HG03354 (cell line): ENCODE results near the gene PDGFRB.

Experiments used
- ATAC-seq: cut with Tn5 transposase; IDR thresholded peaks from one replicate; pipeline ENCODE4 v1.9.1; 2021; ENCODE audit warnings: mild to moderate bottlenecking; ENCODE audit not compliant: unreplicated experiment, poor library complexity, severe bottlenecking

Gene PDGFRB

DNA sequence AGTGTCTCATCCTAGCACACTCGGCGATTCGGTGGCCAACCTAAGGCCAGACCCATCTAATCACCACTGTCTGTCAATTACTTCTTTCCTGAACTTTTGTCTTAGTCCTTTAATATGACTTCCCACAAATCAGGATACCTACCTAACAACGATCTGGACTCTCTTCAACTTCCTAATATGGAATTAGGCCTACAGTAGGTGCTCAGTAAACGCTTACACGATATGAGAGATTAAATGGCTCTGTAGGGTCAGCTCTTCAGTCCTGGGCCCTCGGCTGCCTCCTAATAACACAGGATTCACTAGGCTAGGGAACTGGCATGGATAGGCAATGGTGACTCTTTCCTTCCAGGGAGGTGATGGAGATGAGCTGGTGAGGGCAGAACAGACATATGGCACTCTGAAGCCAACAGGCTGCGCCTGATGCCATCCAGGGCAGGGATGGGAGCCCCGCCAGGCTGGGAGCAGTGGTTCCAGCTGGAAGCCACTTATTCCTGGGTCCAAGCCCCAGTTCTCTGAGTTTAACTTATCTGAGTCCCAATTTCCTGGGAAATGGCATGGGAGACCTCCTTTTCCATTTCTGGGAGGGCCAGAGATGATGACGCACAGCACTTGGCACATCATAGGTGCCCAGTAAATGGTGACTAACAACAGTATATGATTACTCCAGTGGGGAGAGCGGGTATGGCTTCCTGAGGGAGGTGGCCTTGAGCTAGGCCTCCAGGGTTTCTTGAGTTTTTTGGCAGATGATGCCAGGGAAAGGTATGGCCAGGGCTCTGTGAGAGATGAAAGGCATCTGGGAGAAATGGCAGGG is 7.3 kb downstream of the PDGFRB start:
- ATAC-seq: no peak

- no peak for ATAC-seq
Observed at GRCh38 chr5:150147670-150148069, 8.0 kb downstream of the PDGFRB start.

DNA sequence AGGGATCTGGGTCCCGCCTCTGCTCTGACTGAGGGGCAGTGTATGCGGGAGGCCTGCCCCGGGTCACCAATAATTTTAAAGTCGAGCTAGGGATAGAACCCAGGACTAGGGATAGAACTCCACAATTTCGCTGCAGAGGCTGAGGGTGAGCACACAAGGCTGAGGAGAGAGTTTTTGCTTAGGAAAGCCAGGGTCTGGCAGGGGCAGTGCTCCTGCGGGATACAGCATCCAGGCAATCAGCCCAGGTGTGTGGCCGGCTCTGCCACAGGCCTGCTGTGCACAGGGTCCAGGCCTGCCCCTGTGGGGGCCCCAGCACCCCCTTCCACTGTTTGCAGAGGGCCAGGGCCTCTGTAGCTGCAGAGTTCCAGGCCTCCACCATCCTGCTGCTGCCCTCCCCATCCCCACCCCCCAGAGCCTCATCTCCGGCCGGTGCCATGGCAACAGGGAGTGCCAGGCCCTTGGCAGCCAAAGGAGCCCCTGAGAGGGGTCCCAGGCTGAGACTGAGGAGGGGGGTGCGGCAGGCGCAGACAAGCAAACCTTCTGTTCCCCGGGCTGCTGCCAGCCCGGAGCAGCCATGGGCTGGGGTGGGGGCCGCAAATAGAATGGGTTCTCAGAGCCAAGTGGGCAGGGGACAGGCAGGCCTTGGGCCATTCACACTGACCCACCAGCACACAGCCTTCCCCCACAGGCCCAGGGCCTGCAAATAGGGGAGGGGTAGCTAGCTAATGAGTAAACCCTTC is 8.6 kb downstream of the PDGFRB start:
- no peak for ATAC-seq

- ATAC-seq: no peak
Observed at GRCh38 chr5:150146235-150146634, 9.4 kb downstream of the PDGFRB start.

- no peak for ATAC-seq
Observed at GRCh38 chr5:150144879-150145278, 10.8 kb downstream of the PDGFRB start.

GRCh38 chr5:150144246-150144801 is 11.3 kb downstream of the PDGFRB start:
- no peak for ATAC-seq

GRCh38 chr5:150143350-150144245 is 12.0 kb downstream of the PDGFRB start:
- no peak for ATAC-seq

GRCh38 chr5:150142959-150143349 is 12.7 kb downstream of the PDGFRB start:
- no peak for ATAC-seq

- ATAC-seq: no peak
Observed at GRCh38 chr5:150142185-150142958, 13.3 kb downstream of the PDGFRB start.

GRCh38 chr5:150141544-150142184 is 14.0 kb downstream of the PDGFRB start:
- no peak for ATAC-seq

GRCh38 chr5:150140830-150141229 is 14.8 kb downstream of the PDGFRB start:
- ATAC-seq: no peak

GRCh38 chr5:150139334-150139733 is 16.3 kb downstream of the PDGFRB start:
- ATAC-seq: no peak

DNA sequence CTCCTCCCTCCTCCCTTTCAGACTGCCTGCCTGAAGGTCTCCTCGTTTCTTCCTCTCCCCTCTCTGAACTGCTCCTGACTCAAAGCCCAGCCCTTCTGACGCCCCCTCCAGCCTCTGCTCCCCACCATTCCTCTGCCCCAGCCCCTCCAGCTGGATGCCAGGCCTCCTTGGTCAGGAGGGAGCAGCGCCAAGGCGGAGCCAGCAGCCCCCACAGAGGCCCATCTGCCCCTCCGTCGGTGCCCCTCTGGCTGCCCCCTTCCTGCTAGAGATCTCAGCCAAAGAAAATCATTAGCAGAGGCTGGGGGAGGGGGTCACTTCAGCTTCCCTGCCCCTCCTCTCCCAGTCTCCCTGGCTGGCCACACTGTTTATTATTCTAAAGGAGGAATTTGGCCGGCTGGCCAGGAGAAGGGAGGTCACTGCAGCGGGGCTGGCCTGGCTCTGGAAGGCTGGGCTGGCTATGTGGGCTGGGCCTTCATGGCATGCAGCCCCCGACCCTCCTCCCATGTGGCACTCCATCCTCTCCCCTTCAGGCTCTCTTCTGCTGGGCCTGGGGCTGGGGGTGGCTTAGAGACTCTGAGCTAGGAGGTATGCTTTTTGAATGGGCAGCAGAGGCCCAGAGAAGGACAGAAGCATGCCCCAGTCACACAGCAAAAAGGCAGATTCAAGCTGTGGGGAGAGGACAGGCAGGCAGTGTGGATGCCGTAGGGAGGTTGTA is 16.9 kb downstream of the PDGFRB start:
- no peak for ATAC-seq

GRCh38 chr5:150137997-150138396 is 17.6 kb downstream of the PDGFRB start:
- no peak for ATAC-seq

DNA sequence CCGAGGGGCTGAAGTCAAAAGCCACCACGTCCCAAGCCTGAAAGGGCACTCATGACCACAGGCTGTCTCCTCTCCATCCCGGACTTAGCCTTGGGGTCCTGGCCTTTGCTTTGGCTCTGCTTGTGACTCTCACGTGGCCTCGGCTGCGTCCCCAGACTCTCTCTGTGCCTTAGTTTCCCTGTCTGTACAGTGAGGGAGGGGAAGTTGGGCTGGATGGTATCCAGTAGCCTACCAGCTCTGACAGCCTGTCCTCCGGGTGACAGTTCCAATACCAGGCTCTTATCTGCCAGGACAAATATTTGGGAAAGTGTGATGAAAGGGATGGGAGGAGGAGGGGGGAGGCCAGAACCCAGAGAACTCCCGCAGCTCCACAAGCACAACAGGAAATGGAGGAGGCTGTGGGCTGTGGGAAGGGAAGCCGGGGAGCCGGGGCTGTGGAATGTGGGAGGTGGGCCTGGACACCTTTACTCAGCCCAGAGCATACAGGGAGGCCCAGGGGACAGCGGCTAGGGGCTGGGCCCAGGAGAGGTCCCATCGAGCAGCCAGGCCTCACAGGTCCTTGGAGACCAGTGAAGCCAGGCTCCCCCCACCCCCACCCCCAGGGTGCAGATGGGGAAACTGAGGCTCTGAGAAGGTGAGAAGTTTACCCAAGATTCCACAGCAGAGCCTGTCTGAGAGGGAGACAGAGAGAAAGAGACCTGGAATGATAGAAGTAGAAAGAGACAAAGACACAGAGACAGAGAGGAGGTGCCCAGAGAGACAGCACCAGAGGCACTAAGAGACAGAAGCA is 18.3 kb downstream of the PDGFRB start:
- no peak for ATAC-seq

DNA sequence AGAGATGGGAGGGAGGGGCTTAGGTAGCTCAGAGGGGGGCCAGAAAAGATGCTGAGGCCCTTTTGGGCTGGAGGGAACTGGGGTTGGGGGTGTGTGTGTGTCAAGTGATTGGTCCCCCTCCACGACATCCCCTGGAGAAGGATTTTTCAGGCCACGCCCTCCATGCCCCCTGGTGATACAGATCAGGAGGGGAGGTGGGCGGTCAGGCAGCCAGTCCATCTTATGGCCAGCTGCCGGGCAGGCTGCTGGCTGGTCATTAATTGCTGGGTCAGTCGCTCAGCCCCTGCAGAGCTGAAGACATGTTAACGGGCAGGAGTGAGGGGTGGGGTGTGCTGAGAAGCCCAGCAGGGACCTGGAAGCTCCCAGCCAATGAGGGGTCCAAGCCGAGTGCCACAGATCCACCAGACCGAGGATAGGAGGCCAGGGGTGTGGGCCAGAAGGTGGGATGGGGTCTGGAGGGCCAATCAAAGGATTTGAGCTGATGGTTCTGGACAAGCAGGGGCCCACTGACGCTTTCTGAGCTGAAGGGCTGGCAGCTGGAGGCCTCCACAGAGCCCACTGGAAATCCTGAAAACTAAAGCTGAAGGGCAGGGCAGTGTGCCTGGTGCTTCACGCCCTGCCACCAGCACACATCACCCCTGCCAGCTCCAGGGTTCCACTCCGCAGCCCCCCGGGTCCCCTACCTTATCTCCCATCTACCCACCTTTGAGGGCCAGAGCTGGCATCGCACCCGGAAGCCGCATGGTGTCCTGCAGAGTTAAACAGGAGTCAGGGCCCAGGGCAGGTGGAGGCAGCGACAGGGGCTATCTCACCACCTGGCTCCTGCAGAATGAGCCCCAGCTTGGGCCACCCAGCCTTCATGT is 19.1 kb downstream of the PDGFRB start:
- ATAC-seq: no peak
